GM21390 (cell line): ENCODE results near the gene CTRB2.
"Not testable (repeated sequence)": the region's sequence is repeated elsewhere in the genome, so short reads cannot be mapped to it uniquely, and the experiment has no call there.

Experiments
- ATAC-seq: cut with Tn5 transposase; IDR thresholded peaks from one replicate; pipeline ENCODE4 v1.9.1; 2021; ENCODE audit not compliant: unreplicated experiment

The CTRB2 gene

GRCh38 chr16:75242436-75243078, 35.6 kb upstream of the CTRB2 start:
- not testable (repeated sequence) for ATAC-seq

- no peak for ATAC-seq
These were observed 35.0 kb upstream of the CTRB2 start for GRCh38 chr16:75241955-75242354.

DNA sequence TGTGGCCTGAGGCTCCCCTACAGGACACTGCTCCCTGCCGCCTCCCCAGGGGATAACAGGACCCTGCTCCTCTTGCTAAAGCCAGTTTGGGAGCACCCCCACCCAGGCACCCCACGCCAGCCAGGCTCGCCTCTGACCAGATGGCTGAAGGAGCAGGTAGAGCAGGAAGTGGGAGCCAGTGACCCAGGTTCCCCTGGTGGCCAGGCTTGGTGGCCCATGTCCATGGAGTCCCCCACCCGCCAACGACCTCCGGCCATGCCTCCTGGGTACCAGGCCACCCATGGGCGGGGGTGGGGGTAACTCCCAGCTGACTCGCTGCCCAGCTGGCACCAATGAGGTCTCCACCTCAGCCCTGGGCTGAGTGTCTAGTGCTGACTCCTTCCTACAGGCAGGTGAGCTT, 34.5 kb upstream of the CTRB2 start:
- no peak for ATAC-seq

DNA sequence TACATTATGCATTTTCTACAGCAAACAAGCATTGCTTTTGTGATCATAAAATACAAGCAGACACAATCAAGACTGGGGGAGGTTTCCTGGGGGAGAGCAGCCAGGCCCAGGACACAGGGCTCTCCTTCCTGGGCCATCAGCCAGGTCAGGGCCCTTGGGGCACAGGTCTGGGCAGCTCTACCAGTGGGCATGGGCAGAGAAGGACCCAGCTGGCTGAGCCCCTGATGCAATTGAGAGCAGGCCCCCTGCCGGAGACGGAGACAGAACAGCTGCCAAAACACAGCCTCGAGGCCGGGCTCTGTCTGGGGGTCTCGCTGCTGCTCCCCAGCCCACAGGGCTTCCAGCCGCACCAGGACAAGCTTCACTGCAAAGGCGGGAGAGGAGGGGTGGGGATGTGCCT, 33.7 kb upstream of the CTRB2 start:
- ATAC-seq, result not testable (repeated sequence)

- ATAC-seq, result no peak
These were observed 32.7 kb upstream of the CTRB2 start for GRCh38 chr16:75239542-75240122.

GRCh38 chr16:75238853-75239541, 32.0 kb upstream of the CTRB2 start:
- no peak for ATAC-seq

- no peak for ATAC-seq
These were observed 31.3 kb upstream of the CTRB2 start for GRCh38 chr16:75238132-75238852.

GRCh38 chr16:75237398-75238131, 30.6 kb upstream of the CTRB2 start:
- no peak for ATAC-seq

DNA sequence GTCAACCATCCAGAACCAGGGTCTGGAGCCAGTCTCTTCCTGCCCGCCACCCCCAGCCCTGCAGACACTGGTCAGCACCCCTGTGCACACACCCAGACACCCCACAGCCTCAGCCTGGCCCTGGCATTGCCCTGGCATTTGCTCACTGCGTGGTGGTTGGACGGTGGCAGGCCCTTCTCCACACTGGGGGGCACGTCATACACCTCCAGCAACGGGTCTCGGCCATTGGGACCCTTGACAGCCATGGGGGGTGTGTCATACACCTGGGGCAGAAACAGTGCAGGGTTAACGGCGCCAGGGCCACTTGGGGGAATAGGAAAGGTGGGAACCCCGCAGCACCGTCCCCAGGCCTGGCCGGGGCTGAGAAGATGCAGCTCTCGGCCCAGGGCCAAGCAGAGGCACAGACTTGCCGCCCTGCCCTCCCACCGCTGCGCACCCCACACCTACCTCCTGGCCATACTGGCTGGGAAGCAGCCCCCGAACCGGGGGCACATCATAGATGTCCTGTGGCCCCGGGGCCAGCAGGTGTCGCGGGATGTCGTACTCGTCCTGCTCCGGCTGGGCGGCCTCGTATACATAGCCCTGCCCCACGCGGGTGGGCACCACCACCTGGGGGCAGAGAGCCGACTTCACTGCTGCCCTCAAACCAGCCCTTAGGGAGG, 29.9 kb upstream of the CTRB2 start:
- no peak for ATAC-seq

DNA sequence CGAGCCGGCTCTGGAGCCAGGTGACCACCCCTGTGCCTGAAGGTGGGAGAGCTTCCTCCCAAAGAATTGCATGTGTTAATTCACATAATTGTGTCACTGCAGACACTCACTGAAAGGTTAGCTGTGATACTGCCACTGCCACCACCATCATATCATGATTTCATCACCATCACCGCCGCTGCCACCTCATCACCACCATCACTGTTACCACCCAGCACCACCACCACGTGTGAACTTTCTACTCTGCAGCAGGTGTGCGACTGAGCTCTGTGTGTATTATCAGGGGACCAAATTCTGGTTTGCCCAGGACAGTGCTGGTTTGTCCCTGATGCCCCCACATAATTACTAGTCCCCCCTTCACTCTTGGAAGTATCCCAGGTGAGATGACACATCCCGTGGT, 29.3 kb upstream of the CTRB2 start:
- no peak for ATAC-seq

DNA sequence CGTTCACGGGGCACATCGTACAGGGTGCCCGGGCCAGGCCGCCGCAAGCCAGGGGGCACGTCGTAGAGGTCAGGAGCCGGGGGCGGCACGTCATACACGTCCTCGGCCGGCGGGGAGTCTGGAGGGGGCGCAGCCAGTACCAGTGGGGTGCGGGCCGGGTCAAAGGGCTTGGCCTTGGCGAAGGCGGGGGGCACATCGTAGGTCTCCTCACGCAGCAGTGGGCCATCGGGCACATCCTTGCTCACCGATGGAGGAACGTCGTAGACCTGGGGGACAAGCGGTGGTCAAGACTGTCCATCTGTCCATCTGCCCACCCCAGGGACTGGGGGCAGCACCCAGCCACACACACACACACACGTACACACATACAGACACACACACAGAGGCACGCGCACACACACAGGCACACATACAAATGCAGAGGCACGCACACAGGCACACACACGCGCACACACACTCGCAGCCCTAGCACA, 28.8 kb upstream of the CTRB2 start:
- ATAC-seq, result no peak

- ATAC-seq, result no peak
These were observed 28.1 kb upstream of the CTRB2 start for GRCh38 chr16:75234856-75235696.

DNA sequence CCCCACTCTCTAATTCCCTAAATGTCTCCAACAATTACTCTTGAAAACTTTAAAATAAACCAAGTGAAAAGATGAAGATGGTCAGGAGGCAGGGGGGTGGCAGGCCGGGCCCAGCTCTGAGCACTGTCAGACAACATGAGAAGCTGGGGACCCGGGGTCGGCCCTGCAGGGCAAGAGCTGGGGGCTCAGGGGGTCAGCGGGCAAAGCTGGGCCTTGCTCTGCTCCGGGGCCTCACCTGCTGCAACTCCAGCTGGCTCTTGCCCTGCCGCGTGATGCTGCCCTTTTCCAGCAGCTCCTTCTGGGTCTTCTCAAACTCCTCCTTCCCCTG, 26.6 kb upstream of the CTRB2 start:
- no peak for ATAC-seq

DNA sequence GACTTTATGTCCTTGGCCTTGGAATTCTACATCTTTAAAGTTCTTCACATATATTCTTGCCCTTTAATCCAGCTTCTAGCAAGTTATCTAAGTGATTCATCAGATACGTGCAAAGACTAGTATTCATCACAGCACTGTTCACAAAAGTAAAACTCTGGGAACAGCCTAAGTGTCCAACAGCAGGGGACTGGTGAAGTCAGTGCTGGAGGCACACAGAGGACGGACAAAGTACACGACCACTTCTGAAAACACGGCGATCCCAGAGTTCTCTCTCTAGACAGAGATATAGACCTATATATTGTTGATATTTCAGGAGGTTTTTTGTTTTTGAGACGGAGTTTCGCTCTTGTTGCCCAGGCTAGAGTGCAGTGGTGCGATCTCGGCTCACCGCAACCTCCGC, 24.6 kb upstream of the CTRB2 start:
- no peak for ATAC-seq

- ATAC-seq, result no peak
These were observed 23.6 kb upstream of the CTRB2 start for GRCh38 chr16:75230471-75231110.

GRCh38 chr16:75229172-75230031, 22.4 kb upstream of the CTRB2 start:
- no peak for ATAC-seq

DNA sequence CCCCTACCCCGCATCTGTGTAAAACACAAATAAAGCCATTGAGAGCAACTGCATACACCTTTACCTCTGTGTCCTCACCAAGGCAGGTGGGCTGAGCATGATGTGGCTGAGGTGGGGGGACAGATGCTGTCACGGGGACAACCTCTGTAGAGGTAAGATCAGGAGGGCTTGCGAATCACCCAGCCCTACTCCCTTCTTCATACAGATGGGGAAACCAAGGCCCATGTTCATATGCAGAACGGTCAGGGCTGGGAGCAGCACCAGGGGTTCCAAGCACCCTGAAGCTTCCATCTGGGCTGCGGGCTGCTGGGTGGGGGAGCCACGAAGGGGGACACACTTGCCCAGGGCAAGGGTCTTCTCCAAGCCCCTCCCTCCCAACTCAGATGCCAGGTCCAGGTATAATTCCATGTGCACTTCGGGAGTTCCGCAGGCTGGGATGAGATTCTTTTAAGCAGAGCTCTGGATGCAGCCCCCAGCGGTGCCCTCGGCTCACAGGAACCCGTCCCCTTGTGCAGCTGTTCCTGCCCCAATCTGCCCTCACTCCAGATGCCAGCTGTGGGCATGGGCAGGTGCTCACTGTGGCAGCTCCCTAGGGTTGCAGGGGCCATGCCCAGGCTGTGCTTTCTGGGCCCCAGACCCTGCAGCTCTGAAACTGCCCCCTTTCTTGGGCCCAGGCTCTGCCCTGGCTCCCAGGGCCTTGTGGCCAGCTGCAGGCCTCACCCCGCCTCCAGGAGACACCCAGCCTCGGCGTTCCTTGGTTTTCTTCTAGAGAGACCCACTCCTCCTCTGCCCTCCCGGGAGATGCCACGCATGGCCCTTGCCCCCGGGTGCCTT, 21.4 kb upstream of the CTRB2 start:
- no peak for ATAC-seq
